T-helper 1 cell treated with Interleukin-12 subunit alpha and Interleukin-12 subunit beta and Interleukin-4 antibody, amounts not matched to agents 30 μg/mL and 1 μg/mL, for 36 hours (primary cell): ENCODE data around the gene EYS.

Experiments
- H3K27ac Mint-ChIP-seq: one replicate; pipeline ENCODE4 v1.8.0; 2021; ENCODE audit warnings: mild to moderate bottlenecking, mixed read lengths
- H3K27me3 Mint-ChIP-seq: one replicate; pipeline ENCODE4 v1.8.0; 2021; ENCODE audit warnings: low read depth, mixed read lengths
- H3K36me3 Mint-ChIP-seq: one replicate; pipeline ENCODE4 v1.8.0; 2021; ENCODE audit warnings: low read depth, mixed read lengths
- H3K4me1 Mint-ChIP-seq: one replicate; pipeline ENCODE4 v1.8.0; 2021; ENCODE audit warnings: low read depth, mixed read lengths
- H3K4me3 Mint-ChIP-seq: one replicate; pipeline ENCODE4 v1.8.0; 2021; ENCODE audit warnings: mild to moderate bottlenecking, moderate library complexity, mixed read lengths
- H3K9me3 Mint-ChIP-seq: one replicate; pipeline ENCODE4 v1.8.0; 2021; ENCODE audit warnings: mixed read lengths

Gene EYS

DNA sequence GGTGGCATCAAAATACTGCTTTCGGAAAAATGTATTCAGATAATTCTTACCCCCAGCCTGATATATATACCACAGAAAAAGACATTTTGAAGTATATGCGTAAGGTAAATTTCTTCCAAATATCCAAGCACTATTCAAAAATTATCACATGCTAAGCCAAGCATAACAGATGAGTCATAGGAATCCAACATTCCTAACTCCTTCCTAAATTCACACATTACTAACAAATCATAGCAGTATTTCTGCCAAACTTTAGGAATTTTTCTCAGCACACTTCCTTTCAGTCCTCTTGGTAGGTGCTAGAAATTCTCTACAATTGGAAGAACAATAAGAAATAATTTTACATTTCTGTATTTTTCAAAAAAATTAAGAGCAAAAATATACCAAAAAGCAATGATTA, 417.5 kb downstream of the EYS start:
- Mint-ChIP-seq H3K27me3 (no peaks in the 10 kb centered on the region), H3K36me3 (no peaks in the 10 kb centered on the region), H3K4me1 (no peaks in the 10 kb centered on the region), H3K9me3 (peaks cover 6% of the 10 kb centered on the region), H3K4me3 (no peak overlapping the region), H3K27ac (no peak overlapping the region)

DNA sequence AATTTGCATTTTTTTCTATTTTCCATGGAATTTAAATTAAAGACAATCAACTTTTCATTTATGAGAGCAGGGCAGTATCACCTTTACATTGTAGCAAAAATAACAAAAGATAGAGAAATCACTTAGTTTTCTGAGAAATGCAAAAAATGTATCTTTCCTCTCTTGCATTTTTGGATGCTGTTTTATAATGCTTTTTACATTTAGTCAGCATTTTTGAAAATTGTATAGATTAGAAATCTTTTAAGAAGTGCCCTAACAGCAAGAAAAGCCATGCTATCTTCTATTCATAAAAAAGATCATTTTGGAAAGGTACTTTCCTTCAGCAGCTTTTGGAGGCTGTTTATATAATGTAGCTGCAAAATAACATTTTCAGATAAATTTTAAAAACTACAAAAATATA, 421.8 kb downstream of the EYS start:
- Mint-ChIP-seq H3K36me3 (no peaks in the 10 kb centered on the region), H3K27ac (no peak overlapping the region), H3K4me1 (no peaks in the 10 kb centered on the region), H3K9me3 (no peaks in the 10 kb centered on the region), H3K4me3 (no peak overlapping the region), H3K27me3 (no peaks in the 10 kb centered on the region)

DNA sequence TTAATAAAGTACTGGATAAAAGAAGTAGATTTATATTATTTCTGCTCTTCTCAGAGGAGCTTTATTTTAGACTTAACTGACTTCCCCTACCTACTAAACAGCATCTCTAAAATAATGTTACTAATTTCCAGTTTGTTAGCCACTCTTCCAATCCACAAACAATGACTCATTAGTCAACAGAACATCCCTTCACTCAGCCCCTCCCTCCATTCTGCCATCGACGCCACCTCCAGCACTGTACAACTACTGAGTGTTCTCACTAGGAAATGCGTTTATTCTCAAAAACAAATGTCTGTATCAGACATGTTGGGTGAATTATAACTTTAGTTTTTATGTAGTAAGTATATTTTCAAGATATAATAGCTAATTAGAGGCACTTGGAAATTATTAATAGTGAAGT, 427.0 kb downstream of the EYS start:
- Mint-ChIP-seq H3K4me1 (no peaks in the 10 kb centered on the region), H3K27ac (no peak overlapping the region), H3K36me3 (no peaks in the 10 kb centered on the region), H3K4me3 (no peak overlapping the region), H3K9me3 (peaks cover 10% of the 10 kb centered on the region), H3K27me3 (no peaks in the 10 kb centered on the region)

DNA sequence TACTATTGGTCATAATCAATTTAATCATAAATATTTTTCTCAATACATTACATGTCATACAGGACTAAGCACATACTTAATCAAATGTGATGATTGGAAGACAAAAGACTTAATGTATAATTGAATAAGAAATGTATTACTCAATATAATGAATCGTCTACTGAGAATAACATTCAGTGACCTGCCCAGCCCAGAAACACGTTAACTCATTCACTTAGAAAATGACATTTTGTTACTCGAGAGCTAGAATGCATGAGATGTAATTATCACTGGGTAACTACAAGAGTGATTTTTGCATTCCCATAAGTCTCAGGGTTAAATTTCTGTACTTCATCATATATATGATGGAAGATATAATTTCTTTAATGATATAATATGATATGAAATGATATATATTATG, 444.8 kb downstream of the EYS start:
- Mint-ChIP-seq H3K36me3 (no peaks in the 10 kb centered on the region), H3K4me1 (no peaks in the 10 kb centered on the region)

DNA sequence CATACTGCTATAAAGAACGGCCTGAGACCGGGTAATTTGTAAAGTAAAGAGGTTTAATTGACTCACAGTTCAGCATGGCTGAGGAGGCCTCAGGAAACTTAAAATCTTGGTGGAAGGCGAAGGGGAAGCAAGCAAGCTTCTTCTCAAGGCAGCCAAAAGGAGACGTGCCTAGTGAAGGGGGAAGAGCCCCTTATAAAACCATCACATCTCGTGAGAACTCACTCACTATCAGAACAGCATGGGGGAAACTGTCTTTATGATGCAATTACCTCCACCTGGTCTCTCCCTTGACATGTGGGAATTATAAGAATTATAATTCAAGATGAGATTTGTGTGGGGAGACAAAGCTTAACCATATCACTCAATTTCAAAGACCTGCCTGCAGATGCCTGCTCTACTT, 447.0 kb downstream of the EYS start:
- Mint-ChIP-seq H3K27ac (no peak overlapping the region), H3K27me3 (no peaks in the 10 kb centered on the region), H3K36me3 (no peaks in the 10 kb centered on the region), H3K4me1 (no peaks in the 10 kb centered on the region), H3K4me3 (no peak overlapping the region), H3K9me3 (peaks cover 16% of the 10 kb centered on the region)

More for the DNA sequence above, 444.8 kb downstream of the EYS start:
- Mint-ChIP-seq H3K27me3 (no peaks in the 10 kb centered on the region), H3K4me3 (no peak overlapping the region), H3K27ac (no peak overlapping the region), H3K9me3 (peaks cover 16% of the 10 kb centered on the region)

DNA sequence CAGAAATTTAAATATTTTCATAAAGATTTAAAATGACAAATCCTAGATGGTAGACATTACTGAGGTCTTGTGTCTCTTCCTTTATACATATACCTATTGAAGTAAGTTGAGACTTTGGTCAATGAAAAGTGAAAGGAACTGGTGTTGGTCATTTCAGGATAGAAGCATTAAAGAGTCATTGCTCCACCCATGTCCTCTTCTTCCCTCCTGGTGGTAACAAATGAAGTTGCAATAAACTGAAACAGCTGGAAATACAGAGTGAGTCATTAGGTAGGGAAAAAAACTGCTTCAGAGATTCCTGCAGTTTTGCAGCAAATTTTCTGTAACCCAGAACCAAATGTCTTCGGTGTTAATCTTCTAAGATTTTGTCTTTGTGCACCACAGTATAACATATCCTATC, 448.0 kb downstream of the EYS start:
- no peak overlapping the region for H3K4me3 Mint-ChIP-seq
- no peak overlapping the region for H3K27ac Mint-ChIP-seq
- H3K4me1 Mint-ChIP-seq = no peaks in the 10 kb centered on the region
- peaks cover 18% of the 10 kb centered on the region for H3K9me3 Mint-ChIP-seq
- H3K36me3 Mint-ChIP-seq = no peaks in the 10 kb centered on the region
- no peaks in the 10 kb centered on the region for H3K27me3 Mint-ChIP-seq

DNA sequence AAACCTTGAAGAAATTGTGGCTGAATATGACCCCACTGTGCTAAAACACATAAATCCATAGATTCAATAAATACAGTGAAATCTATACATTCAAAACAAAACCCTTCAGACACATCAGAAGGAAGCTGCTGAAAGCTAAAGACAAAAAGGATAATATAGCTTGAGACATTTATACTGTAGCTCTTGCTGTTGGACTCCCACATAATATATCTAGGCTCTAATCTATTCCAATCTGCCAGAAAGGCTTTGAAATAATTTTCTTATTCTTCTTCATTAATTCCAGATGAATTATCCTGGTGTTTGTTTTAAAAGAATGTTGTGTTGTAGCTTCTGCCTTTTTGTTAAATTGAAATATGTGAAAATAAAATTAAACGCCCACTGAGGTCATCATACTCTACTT, 454.0 kb downstream of the EYS start:
- Mint-ChIP-seq H3K9me3 (peaks cover 7% of the 10 kb centered on the region), H3K4me1 (no peaks in the 10 kb centered on the region), H3K27me3 (no peaks in the 10 kb centered on the region), H3K4me3 (no peak overlapping the region), H3K27ac (no peak overlapping the region), H3K36me3 (no peaks in the 10 kb centered on the region)

DNA sequence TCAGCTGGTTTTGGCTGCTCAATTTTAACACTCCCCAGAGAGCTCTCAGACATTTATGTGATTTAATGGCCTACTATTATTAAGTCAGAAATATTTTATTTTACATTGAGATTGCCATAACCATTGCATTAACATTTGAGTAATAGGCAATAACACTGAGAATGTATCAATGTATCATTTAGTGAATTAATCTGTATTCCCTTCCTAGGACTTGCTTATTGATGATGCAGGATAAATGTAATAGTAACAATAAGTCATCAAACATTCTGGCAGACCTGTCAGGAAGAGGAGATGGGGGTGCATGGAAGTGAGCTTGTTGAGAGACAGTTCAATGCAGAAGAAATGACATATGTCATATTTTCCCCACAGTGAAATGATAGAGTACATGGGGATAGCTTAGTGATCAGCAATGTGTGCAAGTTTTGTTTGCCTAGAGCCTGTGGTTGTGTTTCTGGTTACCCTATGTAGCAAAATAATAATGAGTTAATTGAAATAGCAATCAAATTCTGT, 458.9 kb downstream of the EYS start:
- no peaks in the 10 kb centered on the region for H3K27me3 Mint-ChIP-seq
- H3K4me1 Mint-ChIP-seq = no peaks in the 10 kb centered on the region
- no peak overlapping the region for H3K27ac Mint-ChIP-seq
- no peaks in the 10 kb centered on the region for H3K9me3 Mint-ChIP-seq
- H3K36me3 Mint-ChIP-seq = no peaks in the 10 kb centered on the region
- no peak overlapping the region for H3K4me3 Mint-ChIP-seq

DNA sequence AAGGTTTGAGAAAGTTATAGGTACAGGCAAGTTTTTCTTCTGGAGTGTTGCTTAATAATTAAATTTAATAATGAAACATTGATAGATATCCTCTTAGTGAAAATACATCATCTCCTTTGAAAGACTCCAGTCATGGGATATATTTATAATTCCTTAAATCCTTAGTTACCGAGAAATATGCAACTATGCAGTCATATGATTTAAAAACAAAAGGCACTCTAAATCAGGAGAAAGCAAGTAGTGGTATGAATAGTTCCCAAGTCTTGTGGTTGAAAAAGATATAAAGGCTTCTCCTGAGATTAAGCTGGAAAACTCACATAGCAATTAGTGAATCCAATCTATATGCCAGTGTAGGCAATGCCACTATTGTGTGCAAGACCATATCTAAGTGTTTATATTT, 475.4 kb downstream of the EYS start:
- Mint-ChIP-seq H3K4me1 (no peaks in the 10 kb centered on the region), H3K9me3 (peaks cover 10% of the 10 kb centered on the region), H3K4me3 (no peak overlapping the region), H3K36me3 (no peaks in the 10 kb centered on the region), H3K27ac (no peak overlapping the region), H3K27me3 (no peaks in the 10 kb centered on the region)

DNA sequence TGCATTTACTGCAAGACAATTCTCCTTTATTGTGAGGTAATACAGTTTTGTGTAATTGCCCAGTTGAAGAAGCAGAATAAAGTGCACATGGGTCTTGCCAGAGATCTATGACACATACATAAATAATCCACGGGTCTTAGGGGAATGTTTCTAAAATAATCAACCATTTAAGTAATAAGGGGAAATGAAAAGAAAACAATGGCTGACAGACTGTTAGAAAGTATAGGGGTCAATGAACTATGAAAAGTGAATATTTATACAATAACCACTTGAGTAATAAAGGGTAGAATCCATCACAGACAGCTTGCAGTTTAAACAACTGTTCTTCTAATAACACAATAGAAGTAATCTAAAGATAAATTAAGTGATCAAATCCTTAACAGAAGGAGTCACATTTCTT, 477.2 kb downstream of the EYS start:
- H3K27ac Mint-ChIP-seq = no peak overlapping the region
- no peaks in the 10 kb centered on the region for H3K4me1 Mint-ChIP-seq
- no peak overlapping the region for H3K4me3 Mint-ChIP-seq

DNA sequence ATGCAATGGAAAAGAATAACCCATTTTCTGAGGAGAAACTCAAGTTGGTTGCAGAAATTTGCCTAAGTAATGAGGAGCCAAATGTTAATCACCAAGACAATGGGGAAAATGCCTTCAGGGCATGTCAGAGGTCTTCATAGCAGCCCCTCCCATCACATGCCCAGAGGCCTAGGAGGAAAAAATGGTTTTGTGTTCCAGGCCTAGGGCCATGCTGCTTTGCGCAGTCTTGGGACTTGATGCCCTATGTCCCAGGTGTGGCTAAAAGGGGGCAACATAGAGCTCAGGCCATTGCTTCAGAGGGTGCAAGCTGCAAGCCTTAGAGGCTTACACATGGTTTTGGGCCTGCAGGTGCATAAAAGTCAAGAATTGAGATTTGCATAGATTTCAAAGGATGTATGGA, 485.9 kb downstream of the EYS start:
- no peaks in the 10 kb centered on the region for H3K27me3 Mint-ChIP-seq
- no peak overlapping the region for H3K4me3 Mint-ChIP-seq
- H3K36me3 Mint-ChIP-seq = no peaks in the 10 kb centered on the region
- peaks cover 41% of the 10 kb centered on the region for H3K9me3 Mint-ChIP-seq
- no peaks in the 10 kb centered on the region for H3K4me1 Mint-ChIP-seq
- no peak overlapping the region for H3K27ac Mint-ChIP-seq

More for the DNA sequence above, 477.2 kb downstream of the EYS start:
- H3K27me3 Mint-ChIP-seq = no peaks in the 10 kb centered on the region
- H3K36me3 Mint-ChIP-seq = no peaks in the 10 kb centered on the region
- peaks cover 10% of the 10 kb centered on the region for H3K9me3 Mint-ChIP-seq

DNA sequence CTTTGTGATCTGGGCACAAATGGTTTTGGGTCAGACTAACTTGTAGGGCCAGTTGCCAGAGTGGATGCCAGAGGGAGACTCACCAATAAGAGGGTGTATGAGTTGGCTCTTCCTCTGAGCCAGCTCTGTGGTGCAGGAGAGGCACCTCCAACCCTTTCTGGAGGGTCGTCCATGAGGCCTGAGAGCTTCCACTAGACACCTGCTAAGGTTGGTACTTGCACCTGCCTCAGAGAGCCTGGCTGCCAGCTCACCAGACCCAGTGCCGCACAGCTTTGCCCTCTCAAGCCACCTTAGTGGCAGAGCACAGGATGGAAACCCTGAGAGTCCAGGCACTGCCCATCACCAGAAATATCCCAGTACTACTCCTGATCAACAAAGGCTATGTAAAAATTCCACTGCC, 504.3 kb downstream of the EYS start:
- Mint-ChIP-seq H3K36me3 (no peaks in the 10 kb centered on the region), H3K27ac (no peak overlapping the region), H3K9me3 (peaks cover 12% of the 10 kb centered on the region), H3K4me1 (no peaks in the 10 kb centered on the region), H3K4me3 (no peak overlapping the region), H3K27me3 (no peaks in the 10 kb centered on the region)

DNA sequence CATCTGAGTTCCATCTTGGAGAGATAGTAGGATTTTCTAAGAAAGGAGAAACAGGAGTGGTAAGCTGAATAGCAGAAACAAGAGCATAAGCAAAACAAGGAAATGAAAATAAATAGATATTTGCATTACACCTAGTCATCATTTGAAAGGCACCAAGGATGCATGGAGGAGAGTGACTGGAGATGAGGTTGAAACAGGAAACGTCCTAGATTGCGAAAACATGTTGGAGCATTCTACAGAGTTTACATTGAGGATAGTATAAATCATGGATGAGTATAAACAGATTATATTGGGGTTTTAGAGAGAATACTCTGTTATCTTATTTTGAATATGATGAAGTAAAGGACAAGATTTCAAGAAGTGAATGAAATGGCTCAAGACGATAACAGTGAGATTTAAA, 507.3 kb downstream of the EYS start:
- no peaks in the 10 kb centered on the region for H3K36me3 Mint-ChIP-seq
- H3K27me3 Mint-ChIP-seq = no peaks in the 10 kb centered on the region
- no peak overlapping the region for H3K27ac Mint-ChIP-seq
- H3K9me3 Mint-ChIP-seq = peaks cover 9% of the 10 kb centered on the region
- no peak overlapping the region for H3K4me3 Mint-ChIP-seq
- H3K4me1 Mint-ChIP-seq = no peaks in the 10 kb centered on the region

DNA sequence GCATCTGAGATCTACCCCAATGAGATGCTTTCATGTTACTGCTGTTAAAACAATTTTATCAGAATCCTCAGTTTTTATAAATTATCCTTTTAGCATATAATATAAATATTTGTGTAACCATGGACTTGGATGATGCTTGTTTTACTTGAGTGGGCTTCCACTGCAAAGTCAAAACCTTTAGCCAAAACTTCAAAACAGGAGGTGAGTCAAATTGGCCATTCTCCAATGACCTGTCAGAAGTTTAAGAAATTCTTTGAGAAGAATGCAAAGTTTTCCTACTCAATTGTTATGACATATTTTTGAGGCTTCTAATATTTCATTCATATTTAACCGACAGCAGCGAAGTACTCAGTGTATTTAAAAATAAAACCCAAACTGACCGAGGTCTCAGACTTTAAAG, 507.9 kb downstream of the EYS start:
- Mint-ChIP-seq H3K27ac (no peak overlapping the region), H3K4me1 (no peaks in the 10 kb centered on the region), H3K36me3 (no peaks in the 10 kb centered on the region), H3K4me3 (no peak overlapping the region), H3K9me3 (peaks cover 9% of the 10 kb centered on the region), H3K27me3 (no peaks in the 10 kb centered on the region)

DNA sequence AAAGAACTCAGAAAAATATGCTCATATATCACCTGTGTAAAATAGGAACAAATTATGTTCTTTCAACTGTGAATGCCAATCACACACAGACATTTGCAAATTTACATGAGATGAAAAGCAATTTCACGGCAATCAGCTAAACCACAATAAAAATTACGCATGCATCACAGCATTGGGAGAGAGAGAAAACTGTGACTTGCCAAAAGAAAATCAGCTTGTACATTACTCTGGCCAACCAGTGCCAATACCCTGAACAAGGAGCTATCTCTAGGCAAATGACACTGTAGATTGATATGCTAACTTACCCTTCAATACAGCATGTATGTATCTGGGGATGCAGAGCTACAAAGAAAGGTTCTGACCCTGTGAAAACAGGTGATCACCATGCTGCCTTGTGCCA, 515.6 kb downstream of the EYS start:
- no peaks in the 10 kb centered on the region for H3K4me1 Mint-ChIP-seq
- no peaks in the 10 kb centered on the region for H3K27me3 Mint-ChIP-seq
- H3K36me3 Mint-ChIP-seq = no peaks in the 10 kb centered on the region
- H3K27ac Mint-ChIP-seq = no peak overlapping the region
- no peak overlapping the region for H3K4me3 Mint-ChIP-seq
- H3K9me3 Mint-ChIP-seq = peaks cover 2% of the 10 kb centered on the region

DNA sequence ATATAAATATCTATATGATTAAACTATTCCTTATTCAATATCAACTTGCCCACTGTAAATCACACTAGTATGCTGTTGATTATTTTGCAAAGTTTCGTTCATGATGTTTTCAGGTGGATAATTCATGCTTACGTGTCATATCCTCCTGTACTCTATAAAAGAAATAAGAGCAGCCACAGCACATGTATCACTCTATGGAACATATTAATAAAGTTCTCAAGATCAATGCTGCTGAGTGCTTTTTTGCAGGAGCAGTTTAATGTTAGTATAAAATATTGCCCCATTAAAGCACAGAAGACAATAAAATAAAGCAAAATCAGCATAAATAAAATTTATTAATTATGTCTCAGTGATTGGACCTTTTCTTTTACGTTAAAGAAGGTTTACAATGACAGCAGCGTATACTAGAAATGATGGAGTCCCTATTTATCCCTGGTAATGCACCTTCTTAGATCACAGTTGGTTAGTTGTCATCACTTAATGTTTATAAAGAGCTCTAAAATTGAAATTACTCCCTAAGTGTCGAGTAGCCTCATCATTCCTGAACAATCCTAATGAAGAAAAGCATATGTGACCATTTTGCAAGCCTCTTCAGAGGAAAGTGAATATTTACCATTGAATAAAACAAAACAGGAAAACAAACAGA, 517.7 kb downstream of the EYS start:
- H3K36me3 Mint-ChIP-seq = no peaks in the 10 kb centered on the region
- no peak overlapping the region for H3K4me3 Mint-ChIP-seq
- no peaks in the 10 kb centered on the region for H3K9me3 Mint-ChIP-seq
- H3K27me3 Mint-ChIP-seq = no peaks in the 10 kb centered on the region
- H3K27ac Mint-ChIP-seq = no peak overlapping the region
- H3K4me1 Mint-ChIP-seq = no peaks in the 10 kb centered on the region
